H1 (cell line): ENCODE measurements around the gene ACTRT3. TPM values are rescaled to one million over a fixed set of nuclear protein-coding genes. Genes with fewer than 3 reads are reported as not detected.
A peak's percentile ranks its signal among the peaks of the same experiment; 100 is the strongest.

Source experiments
- CTCF ChIA-PET: fragments of 300-600 bp; sonication (Branson Sonifier 250); formaldehyde crosslinking; loops from one replicate; lab custom pipeline; 2021; ENCODE audit not compliant: partially characterized antibody; lab: Charles Lee
- POLR2A ChIA-PET: fragments of 300-600 bp; sonication (Branson Sonifier 250); formaldehyde crosslinking; loops from one replicate; lab custom pipeline; 2021; ENCODE audit warnings: inconsistent platforms; ENCODE audit not compliant: partially characterized antibody; lab: Charles Lee
- DNase-seq, 2 experiments: peaks; one replicate each; pipeline versions ENCODE4 v3.0.0 to v3.0.0-alpha.2; 2010 to 2022; ENCODE audit warnings: low spot score in 2 of 2, low read depth in 1 of 2, mixed read lengths in 1 of 2
- FAIRE-seq: peaks from 2 replicates; lab custom pipeline; 2011; peaks lifted over from hg19 to GRCh38; lab: Jason Lieb, UNC
- H2AFZ ChIP-seq: 2 replicates; pipeline ENCODE4 v1.8.1; 2012; ENCODE audit warnings: low read length, inconsistent platforms
- H2AK5ac ChIP-seq: 2 replicates; pipeline ENCODE4 v1.6.1; 2013; ENCODE audit warnings: low read depth, low read length
- H2BK120ac ChIP-seq: replicated peaks from 2 replicates; pipeline ENCODE3; 2013; ENCODE audit warnings: low read depth, low read length, inconsistent platforms
- H2BK12ac ChIP-seq: 2 replicates; pipeline ENCODE4 v1.6.1; 2013; ENCODE audit warnings: low read depth, low read length
- H2BK15ac ChIP-seq: 2 replicates; pipeline ENCODE4 v1.6.1; 2013; ENCODE audit warnings: low read length
- H2BK20ac ChIP-seq: 2 replicates; pipeline ENCODE4 v1.6.1; 2013; ENCODE audit warnings: low read length
- H2BK5ac ChIP-seq: 2 replicates; pipeline ENCODE4 v1.6.1; 2013; ENCODE audit warnings: low read depth, low read length
- H3K14ac ChIP-seq: 2 replicates; pipeline ENCODE4 v1.6.1; 2013; ENCODE audit warnings: inconsistent platforms; ENCODE audit not compliant: insufficient read length
- H3K18ac ChIP-seq: 2 replicates; pipeline ENCODE4 v1.6.1; 2013; ENCODE audit warnings: low read length; ENCODE audit errors: extremely low read depth
- H3K23ac ChIP-seq: 2 replicates; pipeline ENCODE4 v1.6.1; 2013; ENCODE audit warnings: inconsistent platforms; ENCODE audit not compliant: insufficient read length
- H3K23me2 ChIP-seq: 2 replicates; pipeline ENCODE4 v1.6.1; 2013; ENCODE audit warnings: low read depth, low read length
- H3K27ac ChIP-seq: 2 replicates; pipeline ENCODE4 v1.6.1; 2011; ENCODE audit warnings: low read depth, low read length, inconsistent platforms
- H3K27me3 ChIP-seq, 4 experiments: replicated peaks in 1 of 4; 1 replicate in 1 of 4; 2 replicates in 3 of 4; pipeline versions ENCODE4 v1.6.1 to v1.8.1; 2011 to 2013; ENCODE audit warnings: low read length in 3 of 4, mild to moderate bottlenecking in 3 of 4, inconsistent platforms in 2 of 4, mixed read lengths in 2 of 4, moderate library complexity in 1 of 4; ENCODE audit not compliant: control insufficient read depth in 3 of 4, insufficient read depth in 3 of 4; ENCODE audit errors: extremely low read depth in 1 of 4
- H3K36me3 ChIP-seq, 4 experiments: 2 replicates each; pipeline versions ENCODE4 v1.6.1 to v1.8.1; 2011 to 2013; ENCODE audit warnings: mild to moderate bottlenecking in 4 of 4, low read length in 3 of 4, moderate library complexity in 2 of 4, control low read depth in 1 of 4, inconsistent platforms in 1 of 4; ENCODE audit not compliant: insufficient read depth in 4 of 4, control insufficient read depth in 2 of 4
- H3K4ac ChIP-seq: replicated peaks from 2 replicates; pipeline ENCODE3; 2013; ENCODE audit warnings: low read length, low read depth, mixed read lengths, inconsistent platforms; ENCODE audit not compliant: insufficient read length
- H3K4me1 ChIP-seq, 4 experiments: replicated peaks in 1 of 4; 1 replicate in 1 of 4; 2 replicates in 3 of 4; pipeline versions ENCODE4 v1.6.1 to v1.8.1; 2011 to 2013; ENCODE audit warnings: low read length in 3 of 4, inconsistent platforms in 2 of 4, mixed read lengths in 1 of 4; ENCODE audit not compliant: insufficient read depth in 4 of 4, control insufficient read depth in 3 of 4
- H3K4me2 ChIP-seq, 2 experiments: 2 replicates each; pipeline versions ENCODE4 v1.6.1 to v1.8.1; 2011 to 2013; ENCODE audit warnings: low read depth in 2 of 2, low read length in 2 of 2, control low read depth in 1 of 2, inconsistent platforms in 1 of 2, mild to moderate bottlenecking in 1 of 2; ENCODE audit not compliant: insufficient read depth in 1 of 2
- H3K4me3 ChIP-seq, 4 experiments: fragments of 200-600, 300-600 bp in 1 of 4; sonication (generic), shearing (Covaris generic), sonication (Bioruptor Twin) in 1 of 4; 2 replicates each; pipeline versions ENCODE4 v1.5.1 to v1.8.1; 2011 to 2016; ENCODE audit warnings: low read length in 4 of 4, low read depth in 3 of 4, control low read depth in 2 of 4, inconsistent platforms in 2 of 4, mild to moderate bottlenecking in 2 of 4, mixed read lengths in 1 of 4, moderate library complexity in 1 of 4; ENCODE audit not compliant: insufficient read depth in 2 of 4; ENCODE audit errors: extremely low read depth in 1 of 4
- H3K56ac ChIP-seq: replicated peaks from 2 replicates; pipeline ENCODE3; 2013; ENCODE audit warnings: low read depth, mild to moderate bottlenecking, mixed read lengths, low read length, inconsistent platforms; ENCODE audit not compliant: insufficient read length
- H3K79me1 ChIP-seq: 2 replicates; pipeline ENCODE4 v1.6.1; 2013; ENCODE audit warnings: low read depth, low read length, control low read depth
- H3K79me2 ChIP-seq, 2 experiments: 2 replicates each; pipeline versions ENCODE4 v1.6.1 to v1.8.1; 2012 to 2013; ENCODE audit warnings: low read length in 2 of 2, mild to moderate bottlenecking in 2 of 2, inconsistent platforms in 1 of 2; ENCODE audit not compliant: insufficient read depth in 2 of 2, control insufficient read depth in 1 of 2
- H3K9ac ChIP-seq, 4 experiments: replicated peaks in 1 of 4; 1 replicate in 1 of 4; 2 replicates in 3 of 4; pipeline versions ENCODE4 v1.6.1 to v1.8.1; 2011 to 2013; ENCODE audit warnings: low read depth in 3 of 4, low read length in 3 of 4, control low read depth in 2 of 4, mild to moderate bottlenecking in 2 of 4, moderate library complexity in 2 of 4, inconsistent platforms in 1 of 4; ENCODE audit errors: extremely low read depth in 1 of 4
- H3K9me3 ChIP-seq, 2 experiments: 2 replicates each; pipeline versions ENCODE4 v1.6.1 to v1.8.1; 2012 to 2013; ENCODE audit warnings: mild to moderate bottlenecking in 2 of 2, moderate library complexity in 2 of 2, control low read depth in 1 of 2, inconsistent platforms in 1 of 2, low read depth in 1 of 2, low read length in 1 of 2, mixed read lengths in 1 of 2; ENCODE audit not compliant: insufficient read depth in 2 of 2
- H4K20me1 ChIP-seq, 2 experiments: replicated peaks in 1 of 2; 2 replicates each; pipeline versions ENCODE3 to v1.8.1; 2011 to 2013; ENCODE audit warnings: inconsistent platforms in 2 of 2, low read length in 2 of 2, mild to moderate bottlenecking in 1 of 2; ENCODE audit not compliant: insufficient read depth in 2 of 2, control insufficient read depth in 1 of 2
- H4K5ac ChIP-seq: 2 replicates; pipeline ENCODE4 v1.6.1; 2013; ENCODE audit warnings: low read length, low read depth, mixed read lengths, inconsistent platforms; ENCODE audit not compliant: insufficient read length
- H4K8ac ChIP-seq: 2 replicates; pipeline ENCODE4 v1.8.0; 2013; ENCODE audit warnings: mild to moderate bottlenecking, moderate library complexity, low read length, inconsistent platforms; ENCODE audit not compliant: insufficient read depth; ENCODE audit errors: extremely low read depth
- H4K91ac ChIP-seq: replicated peaks from 2 replicates; pipeline ENCODE3; 2013; ENCODE audit warnings: low read length, mixed read lengths, inconsistent platforms; ENCODE audit not compliant: insufficient read length
- BRCA1 ChIP-seq: IDR thresholded peaks from 2 replicates; pipeline ENCODE4 v1.6.1; 2012; ENCODE audit warnings: low read depth, low read length, improper control_type of control experiment
- HDAC2 ChIP-seq, 2 experiments: fragments of 300-600 bp in 1 of 2; sonication (generic) in 1 of 2; IDR thresholded peaks; 2 replicates each; pipeline ENCODE4 v1.6.1; 2011 to 2012; ENCODE audit warnings: low read depth in 2 of 2, low read length in 2 of 2, mild to moderate bottlenecking in 2 of 2, moderate library complexity in 2 of 2, borderline replicate concordance in 1 of 2, inconsistent platforms in 1 of 2
- YY1 ChIP-seq: IDR thresholded peaks from 2 replicates; pipeline ENCODE4 v1.6.1; 2011; ENCODE audit warnings: low read depth, mild to moderate bottlenecking, low read length
- WGBS, 2 experiments: shearing (Covaris generic) in 1 of 2; methylation state at CpG; one replicate each; pipeline versions ENCODE4 v1.1.6 to v1.1.7; 2013 to 2015; ENCODE audit warnings: low lambda C conversion rate in 2 of 2, mixed read lengths in 2 of 2, inconsistent platforms in 1 of 2, low coverage in 1 of 2, missing lambda C conversion rate in 1 of 2; ENCODE audit not compliant: insufficient replicate concordance in 2 of 2, insufficient coverage in 1 of 2, insufficient read length in 1 of 2; ENCODE audit errors: extremely low coverage in 1 of 2, missing lambda C conversion rate in 1 of 2; 5-methylcytosine and 5-hydroxymethylcytosine counted together
- polyA plus RNA-seq, 7 experiments: library from polyadenylated mRNA; depleted of rRNA in 3 of 7; stranded (reverse) in 5 of 7; unstranded in 2 of 7; fragments of >200 nt in 5 of 7; fragments of 200-250 nt in 2 of 7; gene quantifications; 1 replicate in 5 of 7; 2 replicates in 1 of 7; 4 replicates in 1 of 7; pipeline versions ENCODE4 v1.2.1 to v1.2.3, GENCODE V29; 2011 to 2013; ENCODE audit warnings: missing spikeins in 2 of 7, mixed read lengths in 2 of 7
- total RNA-seq: library from RNA; stranded (reverse); fragmentation: NEBNext Ultra II Directional; extraction: Animal tissue kit (Norgen Biotek cat#: 25700); gene quantifications from 2 replicates; pipeline ENCODE4 v1.2.1, GENCODE V29; 2021
- TF ChIP-seq, protein P1 (sequence below): IDR thresholded peaks from 2 replicates; pipeline ENCODE4 v1.6.1; 2012; ENCODE audit warnings: low read length, inconsistent platforms

The ACTRT3 gene
- total and polyA plus RNA-seq, 2 of the 8 experiments (the other 6 are each of a cell fraction or from before 2014, with no cell fraction given), result 3.4 to 5.9 TPM

DNA sequence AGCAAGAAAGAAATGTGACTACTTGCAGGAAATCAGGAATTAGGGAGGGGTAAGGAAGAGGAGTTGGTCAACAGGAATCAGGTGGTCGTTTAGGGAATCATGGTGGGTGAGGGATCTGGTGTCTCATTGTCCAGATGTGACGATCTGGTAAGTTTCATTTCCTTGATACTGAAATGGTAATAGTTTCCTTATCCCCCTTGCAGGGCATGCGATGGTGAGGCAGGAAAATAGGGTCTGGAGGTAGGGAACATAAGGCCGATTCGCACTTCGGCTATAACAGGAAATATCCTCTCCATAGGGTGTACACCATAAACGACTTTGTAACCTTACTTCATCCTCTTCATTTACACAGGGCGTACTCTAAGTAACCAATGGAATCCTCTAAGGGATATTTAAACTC is 43.9 kb upstream of the ACTRT3 start:
- Histone ChIP-seq H2BK15ac (peak overlapping the region; percentile 20), H3K4me1 (peaks cover 7 to 20% (median 10%) of the 10 kb centered on the region in 4 experiments; a peak in 6 of 7 replicates), H2BK12ac (peak overlapping the region; percentile 86; the same call in 1 of the 2 replicates), H3K79me1 (no peaks in the 10 kb centered on the region), H4K91ac (no peak overlapping the region), H3K23ac (no peak overlapping the region), H2BK20ac (peak overlapping the region; percentile 66; the same call in 1 of the 2 replicates), H4K20me1 (no peaks in the 10 kb centered on the region), H3K56ac (no peak overlapping the region), H3K23me2 (peaks cover 4% of the 10 kb centered on the region; the same call in 1 of the 2 replicates), H3K36me3 (no peaks in the 10 kb centered on the region), H4K8ac (no peak overlapping the region), H3K27ac (no peak overlapping the region), H2BK5ac (no peak overlapping the region; the same call in 1 of the 2 replicates), H2BK120ac (no peak overlapping the region), H3K9ac (no peak overlapping the region; a peak in 1 of 7 replicates), H3K4me3 (peak overlapping the region; percentile 54 to 73 (median 68); a peak in 7 of 8 replicates), H3K79me2 (no peaks in the 10 kb centered on the region), H3K4me2 (peak overlapping the region; percentile 79 to 93), H3K27me3 (peaks cover 0 to 7% (median 4%) of the 10 kb centered on the region in 4 experiments; a peak in 6 of 7 replicates), H3K9me3 (no peaks in the 10 kb centered on the region; a peak in 1 of 4 replicates), H3K14ac (no peak overlapping the region), H2AK5ac (no peak overlapping the region), H3K4ac (no peak overlapping the region), H4K5ac (no peak overlapping the region), H2AFZ (peak overlapping the region; percentile 88), H3K18ac (peak overlapping the region; percentile 92; the same call in 1 of the 2 replicates)
- DNase-seq (no peak), FAIRE-seq (no peak)
- POLR2A ChIA-PET, result interaction anchor here (1.2 kb wide), 1 partner anchor 153 kb away, joined by 5 read pairs; the partner anchor contains the start of gene SEC62
- WGBS, 2 experiments, result 68% methylated on average over 8 of the region's 8 CpGs; no CpG with 5 or more reads in 1 of the 2 experiments
- CTCF ChIA-PET, result interaction anchor here (0.6 to 3.0 kb wide), 5 partner anchors 9 to 93 kb away, joined by 3 to 11 read pairs (median 3); partner anchors contain the start of gene TERC
- TF ChIP-seq, protein P1, sequence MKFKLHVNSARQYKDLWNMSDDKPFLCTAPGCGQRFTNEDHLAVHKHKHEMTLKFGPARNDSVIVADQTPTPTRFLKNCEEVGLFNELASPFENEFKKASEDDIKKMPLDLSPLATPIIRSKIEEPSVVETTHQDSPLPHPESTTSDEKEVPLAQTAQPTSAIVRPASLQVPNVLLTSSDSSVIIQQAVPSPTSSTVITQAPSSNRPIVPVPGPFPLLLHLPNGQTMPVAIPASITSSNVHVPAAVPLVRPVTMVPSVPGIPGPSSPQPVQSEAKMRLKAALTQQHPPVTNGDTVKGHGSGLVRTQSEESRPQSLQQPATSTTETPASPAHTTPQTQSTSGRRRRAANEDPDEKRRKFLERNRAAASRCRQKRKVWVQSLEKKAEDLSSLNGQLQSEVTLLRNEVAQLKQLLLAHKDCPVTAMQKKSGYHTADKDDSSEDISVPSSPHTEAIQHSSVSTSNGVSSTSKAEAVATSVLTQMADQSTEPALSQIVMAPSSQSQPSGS, result no peak
- TF ChIP-seq BRCA1 (no peak), HDAC2 (IDR thresholded peaks at IDR 0.05; ENCODE audit: borderline replicate concordance in 1 of 2, low read depth in 2 of 2, low read length in 2 of 2) (no peak), YY1 (no peak)
